ENCODE measurements around the gene SH3RF3.

Gene SH3RF3

GRCh38 chr2:109365131-109365530 is 236.1 kb downstream of the SH3RF3 start:
- DNase-seq: no peak

- no peak for DNase-seq
These were observed 238.7 kb downstream of the SH3RF3 start for GRCh38 chr2:109367683-109368082.

- no peak for DNase-seq
These were observed 239.8 kb downstream of the SH3RF3 start for GRCh38 chr2:109368798-109369197.

GRCh38 chr2:109369671-109370191 is 240.7 kb downstream of the SH3RF3 start:
- DNase-seq: no peak

- no peak for DNase-seq
These were observed 241.5 kb downstream of the SH3RF3 start for GRCh38 chr2:109370399-109371035.

GRCh38 chr2:109371481-109372170 is 242.6 kb downstream of the SH3RF3 start:
- no peak for DNase-seq

GRCh38 chr2:109372171-109372568 is 243.2 kb downstream of the SH3RF3 start:
- DNase-seq: no peak

- DNase-seq: no peak
These were observed 243.6 kb downstream of the SH3RF3 start for GRCh38 chr2:109372614-109373013.

GRCh38 chr2:109373791-109374547 is 245.0 kb downstream of the SH3RF3 start:
- DNase-seq: no peak

- DNase-seq: no peak
These were observed 245.6 kb downstream of the SH3RF3 start for GRCh38 chr2:109374548-109375130.

- no peak for DNase-seq
These were observed 246.1 kb downstream of the SH3RF3 start for GRCh38 chr2:109375131-109375561.

GRCh38 chr2:109375656-109376055 is 246.7 kb downstream of the SH3RF3 start:
- DNase-seq: no peak

- DNase-seq: no peak
These were observed 247.1 kb downstream of the SH3RF3 start for GRCh38 chr2:109376115-109376514.

- DNase-seq: no peak
These were observed 247.9 kb downstream of the SH3RF3 start for GRCh38 chr2:109376796-109377495.

GRCh38 chr2:109377976-109378375 is 249.0 kb downstream of the SH3RF3 start:
- DNase-seq: no peak

GRCh38 chr2:109378682-109379081 is 249.7 kb downstream of the SH3RF3 start:
- DNase-seq: no peak

GRCh38 chr2:109379507-109379906 is 250.5 kb downstream of the SH3RF3 start:
- DNase-seq: no peak

- no peak for DNase-seq
These were observed 251.7 kb downstream of the SH3RF3 start for GRCh38 chr2:109380502-109381326.

- DNase-seq: no peak
These were observed 252.4 kb downstream of the SH3RF3 start for GRCh38 chr2:109381327-109381820.

- no peak for DNase-seq
These were observed 253.4 kb downstream of the SH3RF3 start for GRCh38 chr2:109382226-109382895.

GRCh38 chr2:109382951-109383350 is 253.9 kb downstream of the SH3RF3 start:
- DNase-seq: no peak

All from stimulated activated CD4-positive, alpha-beta T cell treated with anti-CD3 and anti-CD28 coated beads, Interleukin-2, amount 100 ng/mL, for 48 hours (primary cell).